KMS-11 (cell line): ENCODE data around the gene CD300H.
"Not testable (repeated sequence)": the region's sequence is repeated elsewhere in the genome, so short reads cannot be mapped to it uniquely, and the experiment has no call there.

Source experiments
- H2AFZ ChIP-seq: fragments of 200-600 bp; sonication (generic); 2 replicates; pipeline ENCODE4 v1.6.1; 2016; ENCODE audit warnings: antibody characterized with exemption, mixed run types, low read depth
- H3K27ac ChIP-seq: fragments of 200-600 bp; sonication (generic); 2 replicates; pipeline ENCODE4 v1.6.1; 2016; ENCODE audit warnings: mild to moderate bottlenecking, mixed run types
- H3K27me3 ChIP-seq: fragments of 200-600 bp; sonication (generic); 2 replicates; pipeline ENCODE4 v1.6.1; 2017; ENCODE audit warnings: mild to moderate bottlenecking, low read depth, mixed run types, moderate library complexity; ENCODE audit not compliant: insufficient read depth
- H3K36me3 ChIP-seq: fragments of 200-600 bp; sonication (generic); 2 replicates; pipeline ENCODE4 v1.6.1; 2017; ENCODE audit warnings: mild to moderate bottlenecking, mixed run types; ENCODE audit not compliant: insufficient read depth
- H3K4me1 ChIP-seq: fragments of 200-600 bp; sonication (generic); 2 replicates; pipeline ENCODE4 v1.6.1; 2016; ENCODE audit warnings: mild to moderate bottlenecking, low read depth, mixed run types; ENCODE audit not compliant: poor library complexity, severe bottlenecking
- H3K4me2 ChIP-seq: fragments of 200-600 bp; sonication (generic); 2 replicates; pipeline ENCODE4 v1.7.0; 2016; ENCODE audit warnings: mild to moderate bottlenecking, mixed run types
- H3K4me3 ChIP-seq: fragments of 200-600 bp; sonication (generic); IDR thresholded peaks from 2 replicates; pipeline ENCODE4 v1.6.1; 2017; ENCODE audit warnings: low read depth, low read length, mixed read lengths; ENCODE audit not compliant: insufficient read depth
- H3K79me2 ChIP-seq: fragments of 200-600 bp; sonication (generic); 2 replicates; pipeline ENCODE4 v1.6.1; 2016; ENCODE audit warnings: low read depth, mixed run types; ENCODE audit not compliant: insufficient read depth
- H3K9ac ChIP-seq: fragments of 200-600 bp; sonication (generic); 2 replicates; pipeline ENCODE4 v1.6.1; 2016; ENCODE audit warnings: mild to moderate bottlenecking, mixed run types
- H4K20me1 ChIP-seq: fragments of 200-600 bp; sonication (generic); 2 replicates; pipeline ENCODE4 v1.6.1; 2016; ENCODE audit warnings: mild to moderate bottlenecking, mixed run types; ENCODE audit not compliant: insufficient read depth
- CTCF ChIP-seq: fragments of 200-600 bp; sonication (generic); conservative IDR thresholded peaks from 2 replicates; pipeline ENCODE4 v1.6.1; 2017; ENCODE audit warnings: low read depth, mild to moderate bottlenecking, antibody characterized with exemption, low read length, moderate library complexity, mixed read lengths

CD300H gene

DNA sequence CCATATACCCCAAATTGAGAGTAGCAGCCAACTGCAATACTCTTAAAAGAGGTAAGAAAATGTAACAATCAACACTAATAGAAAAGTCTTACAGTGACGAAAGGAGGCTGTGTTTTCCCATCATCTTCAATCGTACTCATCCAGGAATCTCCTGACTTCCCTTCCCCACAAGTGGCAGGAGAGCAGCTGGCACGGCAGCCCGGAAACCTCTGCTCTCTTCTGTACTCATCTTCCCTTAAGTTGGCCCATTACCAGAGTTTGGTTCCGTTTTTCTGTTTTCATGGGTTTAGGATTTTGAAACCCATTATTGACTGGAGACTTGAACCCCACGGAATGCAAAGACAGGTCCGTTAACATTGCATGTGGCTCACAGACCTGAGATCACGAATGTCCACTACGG lies 11.7 kb upstream of the CD300H start:
- no peak overlapping the region for H3K9ac ChIP-seq
- H3K4me3 ChIP-seq = no peak overlapping the region
- no peaks in the 10 kb centered on the region for H3K4me1 ChIP-seq
- H3K79me2 ChIP-seq = no peaks in the 10 kb centered on the region
- H3K4me2 ChIP-seq = no peak overlapping the region
- no peaks in the 10 kb centered on the region for H4K20me1 ChIP-seq
- no peak for TF ChIP-seq CTCF
- no peaks in the 10 kb centered on the region for H3K36me3 ChIP-seq
- H3K27me3 ChIP-seq = peaks cover 73% of the 10 kb centered on the region
- no peak overlapping the region for H3K27ac ChIP-seq
- no peak overlapping the region for H2AFZ ChIP-seq

DNA sequence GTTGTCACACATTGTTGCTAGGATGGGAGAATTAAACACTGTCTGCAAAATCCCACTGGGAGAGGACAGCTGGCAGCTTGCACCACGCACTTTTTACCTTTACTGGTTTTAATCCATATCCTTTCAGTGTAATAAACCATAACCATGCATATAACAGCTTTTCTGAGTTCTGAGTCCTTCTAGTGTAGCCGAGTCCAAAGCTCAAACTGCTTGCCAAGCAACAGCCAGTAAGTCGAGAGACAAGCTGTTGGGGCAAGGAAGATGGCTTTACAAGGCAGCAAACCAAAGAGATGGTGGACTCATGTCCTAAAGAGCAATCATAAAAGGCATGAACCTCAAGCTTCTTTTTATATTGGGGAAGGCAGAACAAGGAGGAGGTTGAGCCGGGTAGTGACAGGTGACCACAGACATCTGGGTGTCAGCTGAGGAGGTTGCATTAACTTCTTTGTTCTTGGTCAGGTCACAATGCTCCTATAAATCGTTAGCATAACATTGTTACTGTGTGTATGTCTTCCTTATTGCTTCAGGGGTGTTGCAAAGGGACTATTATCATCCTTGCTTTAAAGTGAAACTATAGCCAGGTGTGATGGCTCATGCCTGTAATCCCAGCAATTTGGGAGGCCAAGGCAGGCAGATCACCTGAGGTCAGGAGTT lies 7.3 kb upstream of the CD300H start:
- Histone ChIP-seq H3K79me2 (no peaks in the 10 kb centered on the region), H3K4me2 (no peak overlapping the region), H3K4me1 (peaks cover under 1% of the 10 kb centered on the region), H4K20me1 (no peaks in the 10 kb centered on the region), H2AFZ (no peak overlapping the region), H3K9ac (no peak overlapping the region), H3K27ac (no peak overlapping the region), H3K36me3 (no peaks in the 10 kb centered on the region), H3K4me3 (no peak overlapping the region), H3K27me3 (peaks cover 70% of the 10 kb centered on the region)
- TF ChIP-seq CTCF = no peak

GRCh38 chr17:74573635-74574034 lies 6.3 kb upstream of the CD300H start:
- H3K36me3 ChIP-seq, H3K4me2 ChIP-seq, H4K20me1 ChIP-seq, H3K4me3 ChIP-seq, H3K27ac ChIP-seq, H2AFZ ChIP-seq, H3K4me1 ChIP-seq, H3K79me2 ChIP-seq, H3K9ac ChIP-seq: not testable (repeated sequence)
- peaks cover 61% of the 10 kb centered on the region for H3K27me3 ChIP-seq

DNA sequence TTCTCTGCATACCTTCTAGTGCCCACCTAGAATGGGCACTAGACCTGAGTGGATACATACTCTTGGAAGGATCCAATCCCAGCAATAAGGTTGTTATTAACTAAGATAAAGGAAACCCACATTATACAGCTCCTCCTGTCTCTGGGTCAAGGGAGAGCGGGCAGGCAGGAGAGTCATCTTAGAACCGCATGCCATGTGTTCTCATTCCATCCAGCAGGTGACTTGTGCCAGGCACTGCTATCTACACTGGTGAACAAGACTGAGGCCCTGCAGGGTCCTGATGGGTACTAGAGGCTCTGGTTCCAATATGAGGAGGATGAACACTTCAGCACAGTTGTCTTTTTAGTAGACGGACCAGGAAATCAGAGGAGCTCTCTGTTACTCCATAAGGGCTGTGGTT lies 5.9 kb upstream of the CD300H start:
- TF ChIP-seq CTCF = no peak
- Histone ChIP-seq H3K4me1 (peaks cover 5% of the 10 kb centered on the region), H4K20me1 (no peaks in the 10 kb centered on the region), H3K79me2 (no peaks in the 10 kb centered on the region), H3K27me3 (peaks cover 57% of the 10 kb centered on the region), H3K36me3 (no peaks in the 10 kb centered on the region), H2AFZ (no peak overlapping the region), H3K4me3 (no peak overlapping the region), H3K4me2 (no peak overlapping the region), H3K9ac (no peak overlapping the region), H3K27ac (no peak overlapping the region)

DNA sequence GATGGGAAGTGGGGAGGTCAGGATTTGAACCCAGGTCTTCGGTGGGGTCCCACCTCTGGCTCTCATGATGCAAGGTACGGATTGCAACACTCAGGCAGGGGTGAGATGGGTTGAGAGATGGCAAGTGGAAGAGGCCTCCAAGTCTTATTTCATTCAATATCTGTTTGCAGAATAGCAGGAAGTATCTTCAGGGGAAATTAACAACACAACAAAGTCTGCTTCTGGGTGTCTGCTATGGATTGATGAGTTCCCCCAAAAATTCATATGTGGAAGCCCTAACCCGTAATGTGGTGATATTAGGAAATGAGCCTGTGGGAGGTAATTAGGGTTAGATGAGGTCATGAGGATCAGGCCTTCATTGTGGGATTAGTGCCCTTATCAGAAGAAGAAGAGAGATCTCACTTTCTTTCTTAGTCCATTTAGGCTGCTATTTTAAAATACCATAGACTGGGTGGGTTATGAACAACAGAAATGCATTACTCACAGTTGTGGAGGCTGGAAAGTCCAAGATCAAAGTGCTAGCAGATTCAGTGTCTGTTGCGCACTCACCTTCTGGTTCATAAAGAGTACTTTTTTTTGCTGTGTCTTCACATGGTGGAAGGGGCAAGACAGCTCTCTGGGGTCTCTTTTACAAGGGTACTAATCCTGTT lies 4.4 kb upstream of the CD300H start:
- Histone ChIP-seq H3K27ac (no peak overlapping the region), H3K9ac (no peak overlapping the region), H3K4me3 (no peak overlapping the region), H3K4me1 (peaks cover 5% of the 10 kb centered on the region), H4K20me1 (no peaks in the 10 kb centered on the region), H2AFZ (no peak overlapping the region), H3K27me3 (peaks cover 59% of the 10 kb centered on the region), H3K79me2 (no peaks in the 10 kb centered on the region), H3K4me2 (no peak overlapping the region), H3K36me3 (no peaks in the 10 kb centered on the region)
- TF ChIP-seq CTCF = no peak
